Right lobe of liver (tissue), 6 donors: ENCODE results near the gene SMIM38. TPM values are rescaled to one million over a fixed set of nuclear protein-coding genes. Genes with fewer than 3 reads are reported as not detected.

Source experiments
- ATAC-seq, 4 donors: fragments of 200-7000 bp; cut with Tn5 transposase; one replicate each; pipeline ENCODE4 v1.9.1; 2020; ENCODE audit warnings: mild to moderate bottlenecking in 4 of 4, moderate library complexity in 4 of 4
- DNase-seq, 3 donors: peaks; one replicate each; pipeline ENCODE4 v3.0.0-alpha.2; 2020
- H3K27ac ChIP-seq, 3 donors: fragments of 200-600 bp; one replicate each; pipeline ENCODE4 v1.8.0; 2022
- H3K27me3 ChIP-seq, 2 donors: fragments of 200-600 bp; one replicate each; pipeline ENCODE4 v1.8.0; 2022
- H3K36me3 ChIP-seq, 4 donors: fragments of 200-600 bp; sonication (generic) in 1 of 4; one replicate each; pipeline versions ENCODE4 v1.5.1 to v1.8.0; 2017 to 2022; ENCODE audit warnings: control low read depth in 1 of 4
- H3K4me1 ChIP-seq, 4 donors: fragments of 200-600 bp; sonication (generic) in 1 of 4; one replicate each; pipeline versions ENCODE4 v1.5.1 to v1.8.0; 2017 to 2022; ENCODE audit warnings: control low read depth in 1 of 4
- H3K4me3 ChIP-seq, 3 donors: fragments of 200-600 bp; one replicate each; pipeline ENCODE4 v1.8.0; 2022
- H3K9me3 ChIP-seq, 4 donors: fragments of 200-600 bp; sonication (generic) in 1 of 4; one replicate each; pipeline versions ENCODE4 v1.5.1 to v1.8.0; 2017 to 2022; ENCODE audit warnings: control low read depth in 1 of 4
- POLR2A ChIP-seq: fragments of 450-650 bp; IDR thresholded peaks from one replicate; pipeline ENCODE4 v1.6.1; 2017; ENCODE audit warnings: antibody characterized with exemption, mild to moderate bottlenecking
- WGBS: methylation state at CpG from one replicate; pipeline ENCODE4 v1.1.6; 2018; ENCODE audit warnings: low coverage, low lambda C conversion rate; ENCODE audit not compliant: insufficient coverage; ENCODE audit errors: missing lambda C conversion rate; 5-methylcytosine and 5-hydroxymethylcytosine counted together
- intact Hi-C, 2 donors: fragments of 100-400 bp; cut with DNase I; formaldehyde crosslinking; loops; one replicate each; pipeline versions ENCODE4 v1.11.2 to v1.14.1; 2022
- total RNA-seq, 6 experiments: library from RNA; depleted of rRNA in 2 of 6; stranded (reverse); fragments of >200 nt in 2 of 6; fragmentation: NEBNext Ultra II Directional in 3 of 6; extraction: Animal tissue kit (Norgen Biotek cat#: 25700) in 3 of 6; gene quantifications; one replicate each; pipeline versions ENCODE4 v1.1.0 to v1.2.4, GENCODE V29; 2016 to 2023
- TF ChIP-seq, protein P1 (sequence below), 4 donors: fragments of 200-600 bp in 3 of 4; fragments of 450-650 bp in 1 of 4; IDR thresholded peaks; one replicate each; pipeline versions ENCODE4 v1.5.1 to v1.8.0; 2016 to 2022; ENCODE audit warnings: antibody characterized with exemption in 4 of 4, mild to moderate bottlenecking in 2 of 4
- donor health status: DM: no; HTN: yes; CAD: no.
- donor health status: DM: no; HTN: no; CAD: no.
- donor health status: DM: no; HTN: no; CAD: no.
- donor health status: DM: no; HTN: yes; CAD: no.
- donor health status: DM: no; HTN: yes; CAD: no.

Gene SMIM38
- total RNA-seq, 6 experiments from 2014 or later = not detected

DNA sequence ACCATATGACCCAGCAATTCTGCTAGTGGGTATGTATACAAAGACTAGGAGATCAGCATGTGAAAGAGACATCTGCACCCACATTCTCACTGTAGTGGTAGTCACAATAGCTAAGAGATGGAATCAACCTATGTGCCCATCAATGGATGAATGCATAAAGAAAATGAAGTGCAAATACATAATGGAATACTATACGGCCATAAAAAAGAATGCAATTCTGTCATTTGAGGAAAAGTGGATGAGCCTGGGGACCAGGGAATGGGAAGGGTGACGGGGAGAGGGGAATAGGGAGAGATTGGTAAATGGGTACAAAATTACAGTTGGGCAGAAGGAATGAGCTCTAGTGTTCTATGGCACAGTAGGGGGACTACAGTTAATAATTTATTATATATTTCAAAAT is 26.7 kb upstream of the SMIM38 start:
- 89% methylated on average over 2 of the region's 2 CpGs for WGBS
- H3K36me3 ChIP-seq = no peaks in the 10 kb centered on the region

DNA sequence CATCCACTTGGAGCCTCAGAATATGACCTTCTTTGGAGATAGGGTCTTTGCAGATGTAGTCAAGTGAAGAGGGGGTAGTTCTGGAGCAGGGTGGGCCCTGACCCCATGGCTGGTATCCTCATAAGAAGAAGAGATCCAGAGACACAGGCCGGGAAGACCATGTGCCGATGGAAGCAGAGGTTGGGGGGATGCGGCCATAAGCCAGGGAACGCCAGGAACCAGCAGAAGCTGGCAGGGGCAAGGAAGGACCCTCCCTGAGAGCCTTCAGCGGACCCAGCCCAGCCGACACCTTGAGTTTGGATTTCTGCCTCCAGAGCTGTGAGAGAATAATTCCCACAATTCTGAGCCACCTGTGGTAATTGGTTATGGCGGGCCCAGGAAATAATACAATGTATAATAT is 26.1 kb upstream of the SMIM38 start:
- 63% methylated on average over 1 of the region's 7 CpGs for WGBS

More for the DNA sequence above, 26.7 kb upstream of the SMIM38 start:
- Histone ChIP-seq H3K4me1 (no peaks in the 10 kb centered on the region), H3K9me3 (no peaks in the 10 kb centered on the region), H3K27me3 (no peaks in the 10 kb centered on the region), H3K4me3 (no peak overlapping the region), H3K27ac (no peak overlapping the region)
- TF ChIP-seq, protein P1, sequence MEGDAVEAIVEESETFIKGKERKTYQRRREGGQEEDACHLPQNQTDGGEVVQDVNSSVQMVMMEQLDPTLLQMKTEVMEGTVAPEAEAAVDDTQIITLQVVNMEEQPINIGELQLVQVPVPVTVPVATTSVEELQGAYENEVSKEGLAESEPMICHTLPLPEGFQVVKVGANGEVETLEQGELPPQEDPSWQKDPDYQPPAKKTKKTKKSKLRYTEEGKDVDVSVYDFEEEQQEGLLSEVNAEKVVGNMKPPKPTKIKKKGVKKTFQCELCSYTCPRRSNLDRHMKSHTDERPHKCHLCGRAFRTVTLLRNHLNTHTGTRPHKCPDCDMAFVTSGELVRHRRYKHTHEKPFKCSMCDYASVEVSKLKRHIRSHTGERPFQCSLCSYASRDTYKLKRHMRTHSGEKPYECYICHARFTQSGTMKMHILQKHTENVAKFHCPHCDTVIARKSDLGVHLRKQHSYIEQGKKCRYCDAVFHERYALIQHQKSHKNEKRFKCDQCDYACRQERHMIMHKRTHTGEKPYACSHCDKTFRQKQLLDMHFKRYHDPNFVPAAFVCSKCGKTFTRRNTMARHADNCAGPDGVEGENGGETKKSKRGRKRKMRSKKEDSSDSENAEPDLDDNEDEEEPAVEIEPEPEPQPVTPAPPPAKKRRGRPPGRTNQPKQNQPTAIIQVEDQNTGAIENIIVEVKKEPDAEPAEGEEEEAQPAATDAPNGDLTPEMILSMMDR (IDR thresholded peaks at IDR 0.05) = no peak
- TF ChIP-seq POLR2A = no peak
- DNase-seq (no peak), ATAC-seq (no peak)
- intact Hi-C loops = loop anchor here in 1 of 2 donors (10.0 kb wide), 1 partner anchor 296 kb away; no protein-coding TSS in a partner anchor

DNA sequence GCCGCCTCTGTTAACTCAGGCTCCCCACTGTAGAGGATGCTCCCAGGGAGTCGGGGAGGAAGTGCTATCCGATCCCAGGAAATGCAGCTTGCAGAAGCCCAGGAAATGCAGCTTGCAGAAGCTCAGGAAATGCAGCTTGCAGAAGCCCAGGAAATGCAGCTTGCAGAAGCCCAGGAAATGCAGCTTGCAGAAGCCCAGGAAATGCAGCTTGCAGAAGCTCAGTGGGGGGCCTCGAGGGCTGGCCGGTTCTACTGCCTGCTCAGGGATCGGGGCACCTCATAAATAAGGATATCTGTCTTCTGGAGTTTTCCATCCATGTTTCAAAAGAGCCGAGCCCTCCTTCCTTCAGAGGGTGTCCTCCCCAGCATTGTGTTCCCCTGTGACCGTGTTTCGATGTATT is 25.1 kb upstream of the SMIM38 start:
- ATAC-seq (no peak), DNase-seq (no peak)
- no peaks in the 10 kb centered on the region for H3K27me3 ChIP-seq
- no peaks in the 10 kb centered on the region for H3K9me3 ChIP-seq
- no peaks in the 10 kb centered on the region for H3K36me3 ChIP-seq
- TF ChIP-seq, protein P1 (IDR thresholded peaks at IDR 0.05) = no peak
- TF ChIP-seq POLR2A = no peak
- WGBS = no CpG with 5 or more reads among the region's 9 CpGs
- no peak overlapping the region for H3K27ac ChIP-seq
- no peak overlapping the region for H3K4me3 ChIP-seq
- no peaks in the 10 kb centered on the region for H3K4me1 ChIP-seq
- intact Hi-C loops = no loop called here

More for the DNA sequence above, 26.1 kb upstream of the SMIM38 start:
- TF ChIP-seq, protein P1 (IDR thresholded peaks at IDR 0.05) = no peak
- TF ChIP-seq POLR2A = no peak
- Histone ChIP-seq H3K27ac (no peak overlapping the region), H3K4me3 (no peak overlapping the region), H3K36me3 (no peaks in the 10 kb centered on the region), H3K4me1 (no peaks in the 10 kb centered on the region), H3K27me3 (no peaks in the 10 kb centered on the region), H3K9me3 (no peaks in the 10 kb centered on the region)
- DNase-seq (no peak), ATAC-seq (no peak)
- intact Hi-C loops = loop anchor here in 1 of 2 donors (10.0 kb wide), 1 partner anchor 295 kb away; no protein-coding TSS in a partner anchor

DNA sequence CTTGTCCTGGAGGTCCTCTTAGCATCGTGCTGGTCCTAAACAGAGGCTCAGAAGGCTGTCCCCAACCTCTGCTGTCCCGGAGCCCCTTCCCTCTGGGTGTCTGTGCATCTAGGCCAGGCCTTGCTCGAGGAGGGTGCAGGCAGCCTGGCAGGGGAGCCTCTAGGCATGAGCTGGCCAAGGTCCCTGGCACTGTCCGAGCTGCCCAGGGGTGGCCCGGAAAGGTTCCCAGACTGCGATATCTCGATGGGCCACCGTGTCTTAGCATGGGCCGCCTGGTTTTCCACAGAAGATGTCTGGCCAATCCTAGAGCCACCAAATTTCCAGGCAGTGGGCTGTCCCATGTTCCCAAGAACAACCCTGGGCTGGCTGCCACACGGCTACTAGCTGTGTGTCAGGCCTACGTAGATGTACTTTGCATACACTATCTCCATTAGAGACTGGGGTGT is 24.6 kb upstream of the SMIM38 start:
- Histone ChIP-seq H3K27ac (no peak overlapping the region), H3K4me1 (no peaks in the 10 kb centered on the region), H3K27me3 (no peaks in the 10 kb centered on the region), H3K4me3 (no peak overlapping the region), H3K36me3 (no peaks in the 10 kb centered on the region), H3K9me3 (no peaks in the 10 kb centered on the region)
- intact Hi-C loops = no loop called here
- ATAC-seq (peak; percentile 5 to 29 (median 6)), DNase-seq (no peak)
- TF ChIP-seq POLR2A = no peak
- 67% methylated on average over 6 of the region's 11 CpGs for WGBS

DNA sequence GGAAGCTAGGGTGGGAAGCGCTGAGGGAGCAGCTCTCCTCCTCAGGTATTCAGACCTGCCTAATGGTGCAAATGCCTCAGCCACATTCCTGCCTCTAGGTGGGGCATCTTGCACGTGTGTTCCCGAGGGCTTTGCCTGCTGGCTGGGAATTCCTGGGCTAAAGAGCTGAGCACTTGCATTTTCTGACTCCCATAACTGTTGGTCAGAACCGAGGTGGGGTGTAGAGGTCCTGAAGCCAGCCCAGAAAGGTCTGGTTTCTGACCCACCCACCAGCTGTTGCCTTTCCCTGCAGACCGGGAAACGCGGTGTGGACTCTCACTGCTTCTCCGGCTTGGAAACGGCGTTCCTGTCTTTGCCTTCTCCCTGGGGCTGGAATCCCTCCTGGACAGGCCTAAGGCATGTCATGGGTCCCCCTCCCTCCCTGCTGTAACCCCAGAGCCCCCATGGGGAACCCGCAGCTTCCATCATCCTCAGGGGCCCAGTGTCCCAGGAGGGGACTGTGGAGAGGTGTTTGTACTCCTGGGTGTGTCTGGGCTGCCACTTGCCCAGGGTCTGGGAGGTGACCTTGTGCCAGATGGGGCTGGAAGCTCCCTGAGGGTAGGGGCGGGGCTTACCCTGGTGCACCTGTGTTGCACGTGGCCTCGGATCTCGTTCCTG is 24.0 kb upstream of the SMIM38 start:
- Histone ChIP-seq H3K36me3 (no peaks in the 10 kb centered on the region), H3K4me3 (no peak overlapping the region), H3K4me1 (no peaks in the 10 kb centered on the region), H3K27ac (no peak overlapping the region), H3K9me3 (no peaks in the 10 kb centered on the region), H3K27me3 (no peaks in the 10 kb centered on the region)
- intact Hi-C loops = no loop called here
- TF ChIP-seq, protein P1 (IDR thresholded peaks at IDR 0.05) = peak; percentile 80 to 95 (median 88)
- no peak for TF ChIP-seq POLR2A
- 5% methylated on average over 4 of the region's 15 CpGs for WGBS
- ATAC-seq = peak; percentile 93 to 98 (median 94)
- DNase-seq = peak; percentile 70 to 79 (median 77)
